Measurements from ENCODE around the gene RTL1.

RTL1 gene

GRCh38 chr14:100858838-100859220 lies 44.7 kb downstream of the RTL1 start:
- H3K4me3 Mint-ChIP-seq = no peak overlapping the region
- peaks cover 9% of the 10 kb centered on the region for H3K9me3 Mint-ChIP-seq
- H3K27ac Mint-ChIP-seq = no peak overlapping the region
- no peaks in the 10 kb centered on the region for H3K36me3 Mint-ChIP-seq (ENCODE audit: low read depth)
- H3K27me3 Mint-ChIP-seq = no peaks in the 10 kb centered on the region
- H3K4me1 Mint-ChIP-seq (ENCODE audit: low read depth) = no peaks in the 10 kb centered on the region
- intact Hi-C loops (cut with micrococcal nuclease) = no loop called here

GRCh38 chr14:100857923-100858837 lies 45.3 kb downstream of the RTL1 start:
- Mint-ChIP-seq H3K4me1 (ENCODE audit: low read depth) (no peaks in the 10 kb centered on the region), H3K27me3 (no peaks in the 10 kb centered on the region), H3K4me3 (no peak overlapping the region), H3K36me3 (ENCODE audit: low read depth) (no peaks in the 10 kb centered on the region), H3K9me3 (peaks cover 9% of the 10 kb centered on the region), H3K27ac (no peak overlapping the region)
- intact Hi-C loops (cut with micrococcal nuclease) = no loop called here

DNA sequence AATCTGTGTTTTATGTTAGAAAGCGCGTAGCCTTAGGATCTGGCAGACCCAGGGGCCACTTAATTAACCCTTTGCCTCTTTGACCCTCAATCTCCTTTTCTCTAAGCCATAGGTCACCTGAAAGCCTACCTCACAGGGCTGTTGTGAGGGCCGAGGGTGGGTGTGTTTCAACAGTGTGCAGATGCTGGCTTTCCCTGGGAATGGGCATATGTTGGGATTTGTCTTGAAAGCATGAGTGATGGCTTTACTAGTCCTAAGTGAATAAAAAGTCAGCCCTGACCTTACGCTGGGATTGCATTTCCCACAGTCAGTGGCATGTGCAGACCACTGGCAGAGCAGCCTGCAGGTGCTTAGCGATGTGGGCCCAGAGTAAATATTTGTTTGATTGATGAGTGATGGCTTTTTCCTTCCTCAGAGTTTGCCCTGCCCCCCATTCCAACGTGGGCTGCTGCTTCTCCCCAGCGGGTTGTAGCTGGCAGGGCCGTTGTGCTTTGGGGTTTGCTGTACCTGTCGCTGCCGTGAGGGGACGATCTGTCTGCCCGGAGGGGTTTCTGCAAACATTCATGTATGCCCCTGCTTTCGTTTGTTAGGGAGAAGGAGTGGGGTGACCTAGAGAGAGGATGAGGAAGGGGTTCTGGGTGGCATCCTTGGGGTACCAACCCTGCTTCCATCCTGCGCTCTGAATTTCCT lies 46.1 kb downstream of the RTL1 start:
- Mint-ChIP-seq H3K9me3 (peaks cover 9% of the 10 kb centered on the region), H3K27me3 (no peaks in the 10 kb centered on the region), H3K4me3 (no peak overlapping the region), H3K36me3 (ENCODE audit: low read depth) (no peaks in the 10 kb centered on the region), H3K4me1 (ENCODE audit: low read depth) (no peaks in the 10 kb centered on the region), H3K27ac (no peak overlapping the region)
- intact Hi-C loops (cut with micrococcal nuclease) = no loop called here

DNA sequence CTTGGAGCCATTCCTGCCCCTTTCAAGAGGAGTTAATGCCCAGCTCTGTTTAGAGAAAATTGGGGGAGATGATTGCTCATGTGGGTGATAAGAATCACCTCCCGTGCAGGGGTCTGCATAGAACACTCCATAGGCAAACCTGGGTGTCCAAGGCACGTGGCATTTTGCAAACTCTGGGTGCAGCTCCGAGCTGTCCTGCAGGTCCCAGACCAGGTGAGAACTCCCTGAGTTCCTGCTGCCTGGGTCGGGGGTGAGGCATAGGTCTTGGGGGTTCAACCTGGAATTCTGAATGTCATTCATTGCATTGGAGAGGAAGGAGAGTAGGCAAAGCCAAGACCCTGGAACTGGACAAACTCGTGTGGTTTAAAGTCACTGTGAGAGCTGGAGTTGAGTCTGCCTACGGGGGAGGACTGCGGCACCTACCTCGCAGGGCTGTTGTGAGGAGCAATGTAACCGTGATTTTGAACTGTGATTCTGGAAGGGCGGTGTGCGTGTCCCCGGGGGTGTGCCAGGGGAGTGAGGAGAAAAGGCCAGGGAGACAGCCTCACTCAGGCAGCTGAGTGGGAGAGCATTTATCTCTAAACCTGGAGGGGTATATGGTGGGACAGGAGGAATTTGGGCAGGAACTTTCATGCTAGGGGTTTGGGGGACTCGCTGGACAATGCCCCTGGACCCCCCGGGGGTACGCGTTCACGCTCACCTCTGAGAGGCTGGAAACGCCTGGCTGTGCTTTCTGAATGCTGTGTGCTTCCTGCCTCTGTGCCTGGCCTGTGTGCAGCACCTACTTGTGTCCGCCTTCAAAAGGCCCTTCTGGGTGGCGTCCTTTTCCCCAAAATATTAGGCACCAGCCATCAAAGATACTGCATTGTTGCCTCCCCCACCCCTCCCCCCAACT lies 47.2 kb downstream of the RTL1 start:
- H3K27me3 Mint-ChIP-seq = no peaks in the 10 kb centered on the region
- H3K9me3 Mint-ChIP-seq = no peaks in the 10 kb centered on the region
- no peaks in the 10 kb centered on the region for H3K36me3 Mint-ChIP-seq (ENCODE audit: low read depth)
- intact Hi-C loops (cut with micrococcal nuclease) = no loop called here
- H3K27ac Mint-ChIP-seq = no peak overlapping the region
- H3K4me3 Mint-ChIP-seq = no peak overlapping the region
- no peaks in the 10 kb centered on the region for H3K4me1 Mint-ChIP-seq (ENCODE audit: low read depth)

GRCh38 chr14:100855256-100855930 lies 48.1 kb downstream of the RTL1 start:
- intact Hi-C loops (cut with micrococcal nuclease) = no loop called here
- no peaks in the 10 kb centered on the region for H3K27me3 Mint-ChIP-seq
- H3K4me1 Mint-ChIP-seq (ENCODE audit: low read depth) = no peaks in the 10 kb centered on the region
- no peak overlapping the region for H3K27ac Mint-ChIP-seq
- no peaks in the 10 kb centered on the region for H3K9me3 Mint-ChIP-seq
- no peak overlapping the region for H3K4me3 Mint-ChIP-seq
- no peaks in the 10 kb centered on the region for H3K36me3 Mint-ChIP-seq (ENCODE audit: low read depth)

DNA sequence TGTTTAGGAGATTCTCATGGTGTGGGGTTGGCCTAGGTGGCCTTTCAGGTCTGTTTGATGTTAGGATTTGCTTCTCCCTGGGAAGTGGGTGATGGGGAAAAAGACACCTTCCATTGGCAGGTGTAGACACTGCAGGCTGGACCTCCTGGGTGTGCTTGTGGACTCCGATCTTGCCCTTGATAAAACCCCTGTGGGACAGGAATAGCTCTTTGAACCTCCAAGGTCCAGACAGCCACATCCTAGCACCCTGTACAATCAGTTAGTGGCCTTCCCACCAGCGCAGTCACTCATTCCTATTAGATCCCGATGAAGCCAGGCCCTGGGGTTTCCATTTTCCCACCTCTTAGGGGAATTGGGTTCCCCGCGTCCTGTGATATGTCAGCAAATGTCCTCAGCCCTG lies 49.1 kb downstream of the RTL1 start:
- H3K4me3 Mint-ChIP-seq = no peak overlapping the region

DNA sequence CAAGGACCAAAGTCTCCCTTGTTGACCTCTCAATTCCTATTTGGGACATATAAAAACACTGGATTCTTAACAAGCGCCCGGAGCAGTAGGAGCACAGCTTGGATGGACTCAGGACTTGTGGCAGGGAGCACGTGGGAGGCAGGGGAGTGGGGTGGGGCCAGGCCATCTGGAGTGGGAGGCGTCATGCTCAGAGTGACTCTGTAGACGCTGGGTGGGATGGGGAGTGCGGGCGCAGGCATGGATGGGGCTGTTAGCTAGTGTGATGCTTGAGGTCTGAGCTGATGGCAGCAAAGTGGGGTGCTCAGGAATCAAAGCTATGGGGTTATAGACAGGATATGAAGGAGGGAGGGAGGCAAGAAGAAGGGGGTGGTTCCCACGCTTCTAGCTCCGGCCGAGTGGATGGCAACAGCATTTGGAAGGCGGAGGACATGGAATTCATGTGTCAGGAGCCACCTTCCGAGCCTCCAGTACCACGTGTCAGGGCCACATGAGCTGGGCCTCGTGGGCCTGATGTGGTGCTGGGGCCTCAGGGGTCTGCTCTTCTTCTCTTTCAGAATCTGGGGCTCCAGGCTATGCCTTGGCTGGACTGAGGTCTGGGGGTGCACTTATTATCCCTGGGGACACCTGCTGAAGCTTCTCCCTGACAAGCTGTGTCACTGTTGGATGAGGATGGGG lies 51.4 kb downstream of the RTL1 start:
- no peaks in the 10 kb centered on the region for H3K27me3 Mint-ChIP-seq
- no peaks in the 10 kb centered on the region for H3K4me1 Mint-ChIP-seq (ENCODE audit: low read depth)
- H3K36me3 Mint-ChIP-seq (ENCODE audit: low read depth) = no peaks in the 10 kb centered on the region
- H3K4me3 Mint-ChIP-seq = no peak overlapping the region
- H3K27ac Mint-ChIP-seq = no peak overlapping the region
- no peaks in the 10 kb centered on the region for H3K9me3 Mint-ChIP-seq
- intact Hi-C loops (cut with micrococcal nuclease) = loop anchor here (1.0 kb wide), 2 partner anchors 383 to 776 kb away; no protein-coding TSS in a partner anchor

More for the DNA sequence above, 49.1 kb downstream of the RTL1 start:
- Mint-ChIP-seq H3K9me3 (no peaks in the 10 kb centered on the region), H3K27me3 (no peaks in the 10 kb centered on the region), H3K36me3 (ENCODE audit: low read depth) (no peaks in the 10 kb centered on the region), H3K4me1 (ENCODE audit: low read depth) (no peaks in the 10 kb centered on the region), H3K27ac (no peak overlapping the region)
- intact Hi-C loops (cut with micrococcal nuclease) = no loop called here

DNA sequence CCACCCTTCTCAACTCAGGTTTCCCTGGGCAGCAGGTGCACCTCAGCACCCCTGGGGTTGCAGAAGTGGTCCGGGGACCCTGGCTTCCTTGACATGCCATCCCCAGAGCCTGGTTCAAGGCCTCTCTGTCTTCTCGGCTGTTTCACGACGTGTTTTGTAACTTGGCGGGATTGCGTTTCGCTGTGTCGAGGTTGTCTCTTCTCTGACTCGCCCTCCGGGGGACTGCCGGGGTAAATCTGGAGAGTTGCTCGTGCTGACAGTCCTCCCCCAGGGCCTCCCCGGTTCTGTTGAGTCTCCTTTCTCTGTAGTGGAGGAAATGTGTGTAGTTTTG lies 52.0 kb downstream of the RTL1 start:
- intact Hi-C loops (cut with micrococcal nuclease) = loop anchor here (1.0 kb wide), 2 partner anchors 384 to 777 kb away; no protein-coding TSS in a partner anchor
- Mint-ChIP-seq H3K27ac (no peak overlapping the region), H3K36me3 (ENCODE audit: low read depth) (no peaks in the 10 kb centered on the region), H3K9me3 (no peaks in the 10 kb centered on the region), H3K27me3 (no peaks in the 10 kb centered on the region), H3K4me1 (ENCODE audit: low read depth) (no peaks in the 10 kb centered on the region), H3K4me3 (no peak overlapping the region)

DNA sequence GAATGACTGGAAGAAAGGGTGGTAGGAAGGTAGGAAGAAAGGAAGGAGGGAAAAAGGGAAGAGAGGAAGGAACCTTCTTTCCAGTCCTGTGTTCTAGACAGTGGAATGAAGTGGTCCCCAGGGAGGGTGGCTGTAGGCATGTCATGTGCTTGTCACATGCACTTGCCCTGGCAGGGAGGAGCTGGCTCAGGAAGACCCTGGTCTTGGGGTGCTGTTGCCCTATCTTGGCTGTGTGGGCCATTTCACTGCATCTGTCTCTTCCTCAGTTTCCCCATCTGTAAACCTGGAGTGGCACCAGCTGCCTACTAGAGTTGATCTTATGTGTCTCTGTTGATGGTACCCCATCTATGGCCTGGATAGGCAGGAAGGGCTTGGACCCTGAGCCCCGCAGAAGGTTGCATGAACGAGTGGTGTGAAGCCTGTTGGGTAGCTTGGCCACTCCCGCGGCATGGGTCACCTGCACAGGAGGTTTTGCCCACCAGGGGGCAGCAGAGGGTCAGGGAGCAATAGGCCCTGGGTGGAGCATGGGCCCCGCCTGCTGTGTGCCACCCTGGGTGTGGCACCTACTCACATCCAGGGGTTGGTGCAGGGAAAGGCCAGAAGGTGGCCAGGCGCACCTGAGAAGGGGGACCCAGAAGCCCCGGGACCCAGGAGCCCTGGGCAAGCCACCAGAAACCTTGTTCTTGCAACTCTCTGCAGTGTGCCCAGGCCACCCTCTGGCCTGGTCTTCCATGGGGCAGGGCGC lies 52.5 kb downstream of the RTL1 start:
- Mint-ChIP-seq H3K36me3 (ENCODE audit: low read depth) (no peaks in the 10 kb centered on the region), H3K4me1 (ENCODE audit: low read depth) (no peaks in the 10 kb centered on the region), H3K9me3 (no peaks in the 10 kb centered on the region), H3K27ac (no peak overlapping the region), H3K27me3 (no peaks in the 10 kb centered on the region), H3K4me3 (no peak overlapping the region)
- intact Hi-C loops (cut with micrococcal nuclease) = loop anchor here (1.0 kb wide), 2 partner anchors 384 to 777 kb away; no protein-coding TSS in a partner anchor

GRCh38 chr14:100849115-100849781 lies 54.3 kb downstream of the RTL1 start:
- intact Hi-C loops (cut with micrococcal nuclease) = no loop called here
- Mint-ChIP-seq H3K27ac (no peak overlapping the region), H3K4me1 (ENCODE audit: low read depth) (no peaks in the 10 kb centered on the region), H3K27me3 (no peaks in the 10 kb centered on the region), H3K9me3 (no peaks in the 10 kb centered on the region), H3K4me3 (no peak overlapping the region), H3K36me3 (ENCODE audit: low read depth) (no peaks in the 10 kb centered on the region)

DNA sequence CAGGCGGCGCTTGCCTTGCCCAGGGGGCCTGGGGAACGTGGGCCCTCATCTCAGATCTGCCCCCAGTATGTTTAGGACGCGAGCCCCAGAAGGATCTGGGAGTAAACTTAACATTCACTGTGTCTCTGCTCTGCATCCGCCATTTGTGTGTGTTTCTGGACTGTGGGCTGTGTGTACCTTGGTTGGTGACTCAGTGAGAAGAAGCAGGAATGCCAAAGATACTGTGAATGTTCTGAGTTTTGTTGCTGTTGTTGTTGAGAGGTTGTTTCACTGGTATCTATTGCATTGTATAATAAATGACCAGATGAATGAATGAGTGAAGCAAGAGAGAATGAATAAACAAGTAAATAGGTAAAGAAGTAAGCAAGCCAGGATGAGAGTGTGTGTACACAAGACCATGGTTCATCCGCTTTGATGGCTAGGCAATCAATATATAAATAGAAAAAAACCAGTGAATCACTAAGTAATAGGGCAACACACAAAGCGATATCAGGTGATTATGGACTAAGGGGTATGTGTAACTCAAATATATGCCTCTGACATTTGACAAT lies 57.1 kb downstream of the RTL1 start:
- no peak overlapping the region for H3K27ac Mint-ChIP-seq
- intact Hi-C loops (cut with micrococcal nuclease) = no loop called here
- no peak overlapping the region for H3K4me3 Mint-ChIP-seq
- no peaks in the 10 kb centered on the region for H3K4me1 Mint-ChIP-seq (ENCODE audit: low read depth)
- no peaks in the 10 kb centered on the region for H3K27me3 Mint-ChIP-seq
- no peaks in the 10 kb centered on the region for H3K9me3 Mint-ChIP-seq
- no peaks in the 10 kb centered on the region for H3K36me3 Mint-ChIP-seq (ENCODE audit: low read depth)

GRCh38 chr14:100845341-100845740 lies 58.2 kb downstream of the RTL1 start:
- no peak overlapping the region for H3K4me3 Mint-ChIP-seq
- intact Hi-C loops (cut with micrococcal nuclease) = no loop called here
- no peaks in the 10 kb centered on the region for H3K4me1 Mint-ChIP-seq (ENCODE audit: low read depth)
- H3K27ac Mint-ChIP-seq = no peak overlapping the region
- no peaks in the 10 kb centered on the region for H3K36me3 Mint-ChIP-seq (ENCODE audit: low read depth)
- no peaks in the 10 kb centered on the region for H3K9me3 Mint-ChIP-seq
- no peaks in the 10 kb centered on the region for H3K27me3 Mint-ChIP-seq

Measured in dendritic cell treated with granulocyte-macrophage colony-stimulating factor and Interleukin-4, amounts not matched to agents 40 ng/mL and 50 ng/mL, for 4 days (primary cell).